ENCODE results near the gene AUTS2.
"Not testable (repeated sequence)": the region's sequence is repeated elsewhere in the genome, so short reads cannot be mapped to it uniquely, and the experiment has no call there.

AUTS2 gene

DNA sequence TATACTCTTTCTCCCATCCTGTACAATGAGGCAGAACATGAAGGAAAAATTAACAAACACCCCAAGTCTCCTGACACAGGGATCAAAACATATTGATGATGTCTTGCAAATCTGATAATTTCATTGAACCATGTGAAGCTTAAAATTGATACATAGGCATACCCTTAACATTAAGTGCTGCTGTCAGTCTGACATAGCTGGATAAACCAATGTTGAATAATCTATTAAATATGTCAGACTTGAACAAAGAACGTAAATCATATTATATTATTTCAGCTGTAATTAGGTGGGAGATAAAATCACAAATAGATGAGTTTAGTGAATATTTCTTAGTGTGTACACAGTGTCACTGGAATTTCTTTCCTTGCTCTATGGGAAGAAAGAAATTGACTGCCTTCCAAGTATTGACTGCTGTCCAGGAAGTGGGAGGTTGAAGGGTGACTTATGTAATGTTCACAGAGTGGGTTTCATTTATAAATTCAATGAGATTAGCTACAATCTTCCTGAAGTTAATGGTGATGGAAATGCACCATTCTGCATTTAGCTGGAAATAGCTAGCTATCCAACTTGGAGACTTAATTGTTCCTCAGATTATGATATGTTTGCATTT is 170.8 kb downstream of the AUTS2 start:
- no peak for DNase-seq

DNA sequence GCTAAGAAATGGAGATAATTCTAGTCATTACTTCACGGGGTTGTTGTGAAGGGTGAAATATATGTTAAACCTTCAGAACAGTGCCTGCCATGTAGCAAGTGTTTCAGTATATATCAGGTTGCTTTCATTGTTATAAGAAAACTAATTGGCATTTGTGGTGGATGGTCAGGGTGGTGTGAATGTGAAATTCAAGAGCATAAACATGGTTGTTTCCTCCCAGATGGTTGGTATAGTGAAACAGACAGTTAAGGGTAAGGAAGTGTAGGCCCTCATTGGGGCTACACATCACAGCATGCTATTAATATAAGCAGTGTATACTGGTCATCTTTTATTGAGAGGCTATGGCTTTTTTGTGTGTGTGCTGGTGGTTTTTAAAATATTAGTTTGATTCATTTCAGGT is 171.6 kb downstream of the AUTS2 start:
- no peak for DNase-seq

DNA sequence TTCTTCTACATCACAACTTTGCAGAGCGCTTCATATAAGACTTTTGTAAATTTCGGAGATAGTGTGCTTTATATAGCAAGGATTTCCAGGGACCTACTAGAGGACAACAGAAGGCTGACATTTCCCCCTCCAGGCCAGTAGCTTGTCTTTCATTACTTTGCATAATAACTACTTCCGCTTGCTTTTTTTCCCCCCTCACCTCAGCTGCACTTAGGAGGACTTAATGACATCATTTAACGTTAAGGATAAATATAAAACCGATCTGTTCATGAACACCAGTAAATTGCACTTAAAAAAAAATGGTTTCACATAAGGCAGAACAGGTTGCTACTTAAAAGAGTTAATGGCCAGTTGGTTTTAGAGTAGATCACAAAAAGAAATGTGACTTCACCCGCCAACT is 172.3 kb downstream of the AUTS2 start:
- DNase-seq, result no peak

DNA sequence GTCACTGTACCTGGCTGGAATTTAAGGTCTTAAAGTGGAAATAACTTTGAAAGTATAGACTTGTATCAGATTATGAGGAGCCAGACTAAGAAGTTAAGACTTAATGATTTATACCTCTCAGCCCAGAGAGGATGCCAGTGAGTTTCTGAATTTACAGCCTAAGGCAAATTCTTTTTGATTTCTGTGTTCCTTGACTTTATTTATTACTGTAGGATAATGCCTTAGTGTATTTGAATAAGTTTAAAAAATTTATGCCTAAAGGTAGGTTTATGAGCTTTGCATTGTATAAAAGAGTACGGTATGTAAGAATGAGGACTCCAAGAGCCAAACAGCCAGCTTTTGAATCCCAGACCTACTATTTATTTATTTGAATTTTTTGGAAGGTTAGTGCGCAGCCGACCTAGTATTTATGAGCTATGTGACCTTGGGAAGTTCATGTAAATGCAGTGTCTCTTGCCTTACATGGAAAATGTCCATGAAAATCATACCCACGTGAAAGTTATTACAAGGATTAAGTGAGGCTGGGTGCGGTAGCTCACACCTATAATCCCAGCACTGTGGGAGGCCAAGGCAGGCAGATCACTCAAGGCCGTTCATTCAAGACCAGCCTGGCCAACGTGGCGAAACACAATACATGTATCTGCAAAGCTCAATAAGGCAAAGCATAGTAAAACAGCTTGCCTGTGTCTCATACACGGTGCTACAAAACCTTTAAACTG is 174.6 kb downstream of the AUTS2 start:
- no peak for DNase-seq

DNA sequence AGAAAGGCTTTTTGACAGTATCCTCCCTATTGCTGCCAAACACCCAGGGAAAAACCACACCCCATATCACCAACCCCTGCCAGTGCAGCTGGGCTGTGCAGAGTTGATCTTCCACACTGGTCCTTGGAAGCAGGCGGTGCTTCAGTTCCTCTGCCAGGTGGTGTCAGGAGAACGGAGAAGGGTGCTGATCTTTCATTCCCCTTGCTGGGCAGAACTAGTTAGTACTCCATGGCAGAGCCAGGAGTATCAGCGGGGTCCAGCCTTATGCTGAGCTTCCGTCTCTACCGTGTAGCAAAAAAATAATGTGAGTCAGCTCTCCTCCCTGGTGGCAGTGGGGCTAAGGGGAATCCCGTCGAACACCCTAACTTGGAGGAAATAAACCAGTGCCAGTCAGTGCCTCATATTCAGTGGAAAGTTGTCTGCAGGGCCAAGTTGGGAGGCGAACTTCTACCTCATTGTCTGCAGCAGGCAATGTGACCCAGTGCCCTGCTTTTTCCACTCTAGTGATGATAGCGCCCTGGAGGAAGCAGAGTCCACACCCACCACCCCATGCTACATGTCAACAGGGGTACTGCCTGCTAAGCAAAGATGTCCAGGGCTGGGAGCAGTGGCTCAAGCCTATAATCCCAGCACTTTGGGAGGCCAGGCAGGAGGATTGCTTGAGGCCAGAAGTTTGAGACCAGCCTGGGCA is 175.4 kb downstream of the AUTS2 start:
- DNase-seq, result no peak

DNA sequence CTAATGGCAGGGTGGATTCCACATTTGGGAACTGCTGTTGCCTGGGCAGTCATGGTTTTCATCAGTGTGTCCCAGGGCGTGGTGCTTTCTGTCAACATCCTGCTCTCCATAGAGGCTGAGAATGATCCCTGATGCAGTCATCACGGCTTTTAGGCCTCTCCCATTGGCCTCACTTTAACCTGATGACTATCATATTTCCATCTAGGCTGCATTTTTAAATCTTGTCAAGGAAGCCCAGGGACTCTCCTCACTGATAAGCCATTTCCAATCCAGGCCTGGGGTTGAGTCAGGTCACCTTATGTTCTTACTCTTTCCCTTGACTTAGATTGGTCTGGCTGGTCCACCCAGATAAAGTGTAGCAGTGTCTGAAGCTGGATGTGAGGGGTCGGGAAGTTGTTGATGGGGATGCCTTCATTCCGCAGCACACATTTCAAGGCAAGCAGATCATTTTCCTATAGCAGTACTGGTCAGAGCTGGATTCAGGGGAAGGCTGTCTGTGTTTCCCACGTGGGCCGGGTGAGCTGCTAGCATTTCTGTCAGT is 177.0 kb downstream of the AUTS2 start:
- DNase-seq, result no peak

DNA sequence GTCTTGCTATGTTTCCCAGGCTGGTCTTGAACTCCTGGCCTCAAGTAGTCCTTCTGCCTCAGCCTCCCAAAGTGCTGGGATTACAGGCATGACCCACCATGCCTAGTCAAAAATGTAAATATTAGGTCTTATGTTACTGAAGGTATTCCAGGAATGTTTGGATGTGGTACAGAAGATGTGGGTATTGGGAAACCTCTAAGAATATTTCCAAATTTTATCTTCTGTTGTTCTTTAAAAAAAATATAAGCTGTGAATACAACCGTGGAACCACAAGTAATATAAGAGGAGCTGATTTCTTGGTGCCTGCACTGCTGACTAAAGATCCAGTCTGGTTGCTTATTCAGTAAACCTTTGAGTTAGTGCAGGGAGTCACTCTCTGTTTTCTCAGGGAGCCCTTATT is 178.3 kb downstream of the AUTS2 start:
- no peak for DNase-seq

DNA sequence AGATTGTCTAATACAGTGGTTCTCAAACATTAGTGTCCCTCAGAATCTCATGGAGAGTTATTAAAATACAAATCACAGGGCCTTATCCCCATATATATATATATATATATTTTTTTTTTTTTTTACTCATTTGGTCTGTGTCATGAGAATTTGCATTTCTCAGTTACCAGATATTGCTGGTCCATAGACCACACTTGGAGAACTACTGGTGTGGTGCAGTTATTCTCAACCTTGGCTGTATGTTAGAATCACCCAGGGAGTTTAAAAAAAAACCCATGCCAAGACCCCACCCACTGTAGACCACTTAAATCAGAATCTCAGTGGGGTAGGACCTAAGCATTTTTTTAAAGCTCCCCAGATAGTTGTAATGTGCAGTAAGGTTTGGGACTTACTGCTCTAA is 179.9 kb downstream of the AUTS2 start:
- DNase-seq, result no peak

DNA sequence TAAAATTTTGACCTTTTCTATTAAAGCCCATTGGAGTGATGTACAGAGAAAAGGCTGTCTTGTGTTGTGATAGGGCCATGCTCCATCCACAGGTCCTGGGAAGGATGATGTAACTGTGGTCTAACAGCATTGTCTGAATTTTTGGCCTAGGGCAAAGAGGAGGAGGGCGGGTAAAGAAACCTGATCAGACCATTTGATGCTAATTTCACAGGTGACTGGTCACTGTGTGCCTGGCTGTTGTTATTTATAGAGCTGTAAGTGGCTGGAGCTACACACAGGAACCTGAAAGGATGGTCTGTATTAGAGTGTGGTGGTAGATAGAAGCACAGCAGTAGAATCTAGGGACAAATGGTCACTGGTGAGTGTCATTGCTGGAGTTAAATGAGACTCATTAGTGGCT is 182.1 kb downstream of the AUTS2 start:
- peak; percentile 88 for DNase-seq

DNA sequence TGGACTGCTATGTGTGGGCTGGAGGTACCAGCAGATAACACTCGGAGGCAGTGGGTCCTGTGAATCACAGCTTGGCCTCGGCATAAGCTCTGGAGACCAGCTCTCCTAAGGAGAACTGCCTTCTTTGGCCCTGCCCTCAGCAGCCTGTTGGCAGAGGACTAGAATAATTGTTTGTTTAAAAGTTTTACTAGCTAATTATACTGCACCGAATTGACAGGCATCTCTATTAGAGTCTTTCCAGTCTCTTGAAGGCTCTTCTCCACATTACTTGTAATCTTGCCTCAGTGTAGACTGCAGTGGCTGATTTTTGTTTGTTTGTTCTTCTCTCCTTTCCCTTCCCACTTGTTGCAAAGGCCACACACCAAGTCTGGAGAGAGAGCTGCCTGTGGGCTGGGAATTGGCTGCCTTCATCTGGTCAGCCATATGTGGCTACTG is 183.2 kb downstream of the AUTS2 start:
- DNase-seq, result no peak

DNA sequence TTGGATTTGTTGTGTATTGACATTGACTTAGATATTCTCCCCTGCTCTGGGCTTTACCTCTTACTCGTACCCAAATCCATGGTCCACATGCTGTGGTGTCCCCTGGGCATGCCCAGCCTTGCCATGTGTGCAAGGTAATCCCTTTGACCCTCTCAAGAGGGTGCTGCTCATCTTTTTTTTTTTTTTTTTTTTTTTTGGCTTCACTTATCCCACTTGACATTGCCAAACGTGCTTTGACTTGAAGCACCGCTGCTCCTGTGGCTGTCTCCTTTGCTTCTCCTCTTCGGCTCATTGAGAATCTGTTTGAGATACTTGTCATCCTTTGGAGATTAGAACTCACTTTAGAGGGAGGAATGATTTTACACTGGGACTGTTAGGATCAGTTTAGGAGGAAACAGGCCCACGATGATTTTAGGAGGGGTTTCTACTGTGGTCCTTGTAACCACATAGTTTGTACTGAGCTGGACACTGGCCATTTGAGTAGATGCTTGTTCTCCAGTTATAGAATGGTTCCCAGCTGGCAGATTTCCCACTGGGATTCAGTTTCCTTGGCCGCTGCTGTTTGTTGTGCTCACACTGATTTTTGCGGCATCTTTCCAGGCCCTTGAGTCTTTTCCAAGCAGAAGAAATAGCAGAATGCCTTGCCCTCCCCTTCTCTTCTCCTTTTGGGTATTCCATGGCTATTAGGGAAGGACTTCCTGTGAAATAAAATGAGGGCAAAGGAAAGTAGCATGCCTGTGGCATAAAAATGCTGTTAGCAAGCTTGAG is 184.8 kb downstream of the AUTS2 start:
- DNase-seq, result peak; percentile 63

DNA sequence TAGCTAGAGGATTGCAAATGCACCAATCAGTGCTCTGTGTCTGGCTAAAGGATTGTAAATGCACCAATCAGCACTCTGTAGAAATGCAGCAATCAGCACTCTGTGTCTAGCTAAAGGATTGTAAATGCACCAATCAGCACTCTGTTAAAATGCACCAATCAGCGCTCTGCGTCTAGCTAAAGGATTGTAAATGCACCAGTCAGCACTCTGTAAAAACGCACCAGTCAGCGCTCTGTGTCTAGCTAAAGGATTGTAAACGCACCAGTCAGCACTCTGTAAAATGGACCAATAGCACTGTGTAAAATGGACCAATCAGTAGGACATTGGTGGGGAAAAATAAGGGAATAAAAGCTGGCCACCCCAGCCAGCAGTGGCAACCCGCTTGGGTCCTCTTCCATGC is 187.9 kb downstream of the AUTS2 start:
- not testable (repeated sequence) for DNase-seq

DNA sequence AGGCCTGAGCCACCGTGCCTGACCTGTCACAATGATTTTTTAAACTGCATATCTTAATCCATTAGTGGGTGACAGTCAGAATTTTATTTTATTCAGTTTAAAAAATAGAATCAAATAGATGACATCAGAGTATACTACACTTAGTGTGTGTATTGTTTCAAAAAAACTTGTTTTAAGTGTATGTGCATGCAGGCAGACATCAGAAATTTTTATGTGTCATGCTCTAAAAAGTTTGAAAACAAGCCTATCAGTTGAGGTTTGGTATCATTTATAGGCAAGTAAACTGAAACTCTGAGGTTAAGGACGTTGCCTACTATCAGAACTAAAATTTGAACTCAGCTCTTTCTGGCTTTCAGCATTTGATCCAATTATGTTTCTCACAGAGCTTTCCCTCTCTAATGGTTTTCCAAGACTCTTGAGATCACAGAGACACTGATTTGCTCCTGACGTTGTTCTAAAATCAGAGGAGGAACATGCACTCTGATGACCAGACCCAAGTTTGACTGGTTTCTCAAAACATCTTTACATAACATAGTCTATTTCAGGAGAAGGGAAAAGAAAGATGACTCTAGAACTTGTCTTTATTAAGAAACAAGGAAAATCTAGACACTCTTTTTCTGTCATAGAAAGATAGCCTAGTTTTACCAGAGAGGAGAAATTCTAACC is 188.6 kb downstream of the AUTS2 start:
- DNase-seq, result no peak

DNA sequence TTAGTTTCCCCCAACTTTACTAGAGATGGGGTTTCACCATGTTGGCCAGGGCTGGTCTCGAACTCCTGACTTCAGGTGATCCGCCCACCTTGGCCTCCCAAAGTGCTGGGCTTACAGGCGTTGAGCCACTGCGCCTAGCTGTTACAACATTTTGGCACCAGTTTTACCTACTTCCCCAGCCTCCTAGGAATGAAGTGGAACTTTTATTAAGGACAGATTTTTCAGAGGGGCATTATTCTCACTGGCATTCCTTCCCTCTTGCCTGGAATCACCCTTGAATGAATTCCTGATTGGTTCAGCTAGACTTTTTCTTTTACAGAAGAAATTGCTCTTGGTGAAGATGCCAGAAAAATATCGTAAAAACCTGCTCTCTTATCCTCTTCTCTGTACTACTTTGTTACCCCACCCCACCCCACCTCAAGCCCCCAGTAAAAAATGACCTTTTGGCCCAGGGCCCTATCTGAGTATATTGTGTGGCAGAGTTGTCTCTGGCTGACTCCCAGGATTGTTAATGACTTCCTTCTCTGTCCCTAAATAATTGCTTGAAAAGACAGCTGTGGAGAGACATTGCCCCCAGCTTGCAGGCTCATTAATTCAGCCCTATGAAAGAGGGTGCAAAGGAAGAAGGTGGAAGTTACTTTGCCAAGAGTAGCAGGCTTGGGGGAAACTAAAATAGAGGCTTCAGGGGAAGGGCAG is 189.6 kb downstream of the AUTS2 start:
- no peak for DNase-seq

DNA sequence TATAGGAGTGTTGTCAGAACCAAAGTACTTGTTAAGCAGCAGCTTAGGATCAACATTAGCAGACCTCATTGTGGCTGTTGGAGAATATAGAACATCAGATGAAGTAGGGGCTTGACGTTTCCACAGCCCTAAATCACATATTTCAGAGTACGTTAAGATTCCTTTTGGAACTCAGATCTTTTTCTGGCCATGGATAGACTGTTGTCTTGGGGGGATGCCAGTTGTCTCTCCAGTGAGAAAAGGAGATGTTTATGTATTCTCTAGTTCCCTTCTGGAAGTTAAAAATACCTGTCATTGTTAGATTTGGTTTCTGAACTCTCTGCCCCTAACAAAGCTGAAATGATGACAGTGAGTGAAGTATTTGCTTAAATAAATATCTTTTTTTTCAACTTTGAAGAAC is 191.3 kb downstream of the AUTS2 start:
- no peak for DNase-seq

DNA sequence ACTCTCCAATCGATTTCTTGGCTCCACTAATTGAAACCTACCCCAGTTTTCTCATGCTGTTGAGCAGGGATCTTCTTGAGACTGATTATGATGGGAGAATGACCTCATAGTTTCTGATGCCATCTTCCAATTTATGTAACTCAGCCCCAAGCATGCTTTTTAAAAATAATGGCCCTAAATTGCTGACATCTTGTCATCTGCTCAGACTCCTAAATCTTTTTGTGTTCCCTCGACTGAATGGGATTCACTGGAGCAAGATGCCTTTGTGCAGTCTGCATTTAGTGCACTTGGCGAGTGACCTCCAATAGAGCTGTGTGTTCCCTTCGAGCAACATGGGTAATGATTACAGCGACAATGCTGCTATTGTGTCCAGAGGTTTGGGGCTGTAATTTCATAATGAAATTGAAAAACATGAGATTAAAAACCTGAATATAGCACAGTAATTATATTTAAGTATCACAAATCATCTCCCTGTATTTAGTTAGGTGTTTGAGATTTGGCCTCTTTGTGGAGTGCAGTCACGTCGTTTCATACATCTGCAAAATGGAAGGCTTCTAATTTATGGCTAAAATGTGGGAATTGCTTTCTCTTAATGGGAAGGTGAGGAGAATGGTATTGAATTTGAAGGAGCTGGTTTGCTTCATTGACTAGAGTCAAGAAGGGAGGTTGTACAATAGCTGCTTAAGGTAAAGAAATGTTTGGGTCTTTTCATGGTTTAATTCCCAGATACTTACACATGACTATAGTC is 192.9 kb downstream of the AUTS2 start:
- no peak for DNase-seq

DNA sequence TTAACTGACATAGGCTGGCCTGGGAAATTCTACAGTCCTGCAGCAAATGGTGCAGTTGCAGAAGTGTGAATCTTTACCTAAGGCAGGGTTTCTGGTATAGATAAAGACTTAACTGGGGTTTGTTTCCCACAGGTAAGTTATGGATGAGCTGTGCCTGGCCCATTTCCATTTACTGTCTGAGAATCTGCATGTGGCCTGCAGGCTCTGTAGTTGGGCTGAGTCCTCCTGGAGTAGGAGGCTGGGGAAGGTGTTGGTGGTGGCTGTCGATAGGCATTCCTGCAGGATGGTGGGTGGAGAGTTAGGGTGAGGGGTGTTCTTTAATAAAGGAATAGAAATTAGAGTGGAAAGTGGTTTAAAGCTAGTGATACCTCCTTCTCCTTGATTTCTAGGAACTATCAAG is 193.5 kb downstream of the AUTS2 start:
- no peak for DNase-seq

DNA sequence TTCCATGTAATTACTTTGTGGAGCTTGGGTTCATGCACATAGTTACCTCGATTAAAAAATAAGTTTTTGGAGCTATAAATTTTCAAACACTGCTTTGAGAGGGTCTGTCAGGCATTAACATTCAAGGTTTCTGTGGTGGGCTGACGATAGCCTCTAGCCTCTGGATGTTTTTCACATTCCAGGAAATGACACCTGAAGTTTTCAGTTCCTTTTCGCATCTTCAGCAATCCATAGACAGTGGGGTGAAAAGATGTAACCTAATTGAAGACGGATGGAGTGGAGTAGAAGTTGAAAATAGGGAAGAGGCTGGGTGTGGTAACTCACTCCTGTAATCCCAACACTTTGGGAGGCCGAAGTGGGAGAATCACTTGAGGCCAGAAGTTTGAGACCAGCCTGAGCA is 197.7 kb downstream of the AUTS2 start:
- DNase-seq, result no peak

DNA sequence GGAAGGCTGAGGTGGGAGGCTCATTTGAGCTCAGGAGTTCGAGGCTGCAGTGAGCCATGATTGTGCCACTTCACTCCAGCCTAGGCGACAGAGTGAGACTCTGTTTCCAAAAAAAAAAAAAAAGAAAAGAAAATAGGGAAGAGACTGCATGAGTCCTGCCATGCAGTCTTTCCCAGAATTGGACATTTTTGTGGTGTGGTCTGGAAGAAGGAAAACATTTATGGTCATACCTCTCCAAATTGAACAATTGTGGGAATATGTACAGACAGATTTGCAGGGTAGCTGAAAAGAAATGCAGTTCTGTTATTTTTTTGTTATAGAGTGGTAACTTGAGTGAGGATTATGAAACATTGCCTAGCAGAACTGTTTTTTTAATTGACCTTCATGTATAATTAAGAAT is 198.1 kb downstream of the AUTS2 start:
- DNase-seq, result no peak

DNA sequence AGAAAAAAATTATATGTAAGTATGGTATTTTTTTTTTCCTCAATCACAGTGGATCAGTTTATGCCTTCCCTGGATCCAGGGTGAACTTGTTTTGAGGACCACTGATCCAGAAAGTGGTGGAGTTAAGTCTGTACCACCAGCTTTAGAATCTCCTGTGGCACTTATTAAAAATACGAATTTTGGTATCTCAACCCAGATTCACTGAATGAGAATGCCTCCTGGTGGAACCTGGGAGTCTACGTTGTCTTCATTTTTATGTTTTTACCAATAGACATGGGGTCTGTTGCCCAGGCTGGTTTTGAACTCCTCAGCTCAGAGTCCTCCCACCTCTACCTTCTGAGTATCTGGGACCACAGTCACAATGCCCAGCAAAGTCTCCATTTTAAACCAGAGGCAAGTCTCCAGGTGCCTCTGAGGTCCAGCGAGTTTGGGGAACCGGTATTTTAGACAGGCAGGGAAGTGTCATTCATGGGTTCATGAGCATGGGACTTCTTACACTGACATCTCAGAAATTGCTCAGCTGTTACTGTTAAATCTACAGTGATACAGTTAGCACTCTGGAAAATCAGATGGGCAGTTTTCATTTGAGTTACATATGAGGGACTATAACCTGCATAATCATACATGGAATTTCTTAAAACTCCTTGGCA is 200.9 kb downstream of the AUTS2 start:
- DNase-seq, result no peak

DNA sequence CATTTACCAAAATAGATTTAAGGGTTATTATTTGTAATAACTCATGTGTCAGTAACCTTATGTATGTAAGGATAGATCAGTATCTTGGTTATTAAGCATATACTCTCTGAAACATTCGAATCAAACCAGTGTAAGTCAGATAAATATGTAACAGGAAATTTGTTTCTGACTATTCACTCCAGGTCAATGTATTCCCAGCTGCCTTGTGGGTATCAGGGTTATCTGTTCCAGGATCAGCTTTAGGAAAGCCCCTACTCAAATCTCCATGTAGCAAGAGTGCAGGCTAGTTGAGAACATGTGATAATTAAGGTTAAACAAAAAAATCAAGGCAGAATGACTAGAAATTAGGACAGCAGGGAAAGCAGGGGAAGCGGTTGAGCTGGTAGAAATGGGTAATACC is 201.7 kb downstream of the AUTS2 start:
- DNase-seq, result no peak

All from NCI-H2029 (cell line).